Hepatocyte (in vitro differentiated cells): Measurements from ENCODE around the gene GALNT5. TPM values are rescaled to one million over a fixed set of nuclear protein-coding genes. Genes with fewer than 3 reads are reported as not detected.

ENCODE experiments used
- DNase-seq: peaks from one replicate; pipeline ENCODE4 v3.0.0-alpha.2; 2016; ENCODE audit warnings: low spot score
- H2AFZ ChIP-seq: fragments of 200-600 bp; sonication (generic); 2 replicates; pipeline ENCODE4 v1.6.0; 2016; ENCODE audit warnings: antibody characterized with exemption, mild to moderate bottlenecking
- H3K27ac ChIP-seq: fragments of 200-600 bp; sonication (generic); 2 replicates; pipeline ENCODE4 v1.5.1; 2016; ENCODE audit warnings: mild to moderate bottlenecking
- H3K27me3 ChIP-seq: fragments of 200-600 bp; sonication (generic); 2 replicates; pipeline ENCODE4 v1.6.1; 2016
- H3K36me3 ChIP-seq: fragments of 200-600 bp; sonication (generic); replicated peaks from 2 replicates; pipeline ENCODE4 v1.5.1; 2016; ENCODE audit warnings: low read depth; ENCODE audit not compliant: insufficient read depth
- H3K4me1 ChIP-seq: fragments of 200-600 bp; sonication (generic); 2 replicates; pipeline ENCODE4 v1.5.1; 2016; ENCODE audit warnings: mild to moderate bottlenecking, moderate library complexity; ENCODE audit not compliant: insufficient read depth
- H3K4me2 ChIP-seq: fragments of 200-600 bp; sonication (generic); 2 replicates; pipeline ENCODE4 v1.6.0; 2016
- H3K4me3 ChIP-seq: fragments of 200-600 bp; sonication (generic); 2 replicates; pipeline ENCODE4 v1.5.1; 2016; ENCODE audit warnings: mild to moderate bottlenecking
- H3K79me2 ChIP-seq: fragments of 200-600 bp; sonication (generic); 2 replicates; pipeline ENCODE4 v1.6.0; 2017; ENCODE audit warnings: mild to moderate bottlenecking
- H3K9me2 ChIP-seq: fragments of 200-600 bp; sonication (generic); replicated peaks from 2 replicates; pipeline ENCODE4 v1.6.0; 2017; ENCODE audit warnings: mild to moderate bottlenecking; ENCODE audit not compliant: insufficient read depth
- H3K9me3 ChIP-seq: fragments of 200-600 bp; sonication (generic); 2 replicates; pipeline ENCODE4 v1.5.1; 2016; ENCODE audit warnings: low read depth, mild to moderate bottlenecking
- H4K20me1 ChIP-seq: fragments of 200-600 bp; sonication (generic); 2 replicates; pipeline ENCODE4 v1.6.0; 2016; ENCODE audit warnings: mild to moderate bottlenecking; ENCODE audit not compliant: insufficient read depth, poor library complexity, severe bottlenecking
- CTCF ChIP-seq: fragments of 200-600 bp; sonication (generic); IDR thresholded peaks from 2 replicates; pipeline ENCODE4 v1.5.1; 2016; ENCODE audit warnings: antibody characterized with exemption, mild to moderate bottlenecking; ENCODE audit not compliant: poor library complexity
- EZH2 ChIP-seq: fragments of 200-600 bp; sonication (generic); IDR thresholded peaks from 2 replicates; pipeline ENCODE4 v1.6.1; 2016; ENCODE audit warnings: antibody characterized with exemption, mild to moderate bottlenecking, borderline replicate concordance
- EZH2phosphoT487 ChIP-seq: fragments of 200-600 bp; sonication (generic); IDR thresholded peaks from one replicate; pipeline ENCODE4 v1.6.1; 2018; ENCODE audit warnings: antibody characterized with exemption, mild to moderate bottlenecking, low read depth, moderate library complexity; ENCODE audit not compliant: unreplicated experiment, severe bottlenecking
- WGBS: methylation state at CpG from one replicate; pipeline ENCODE4 v1.1.6; 2016; ENCODE audit warnings: low lambda C conversion rate; ENCODE audit errors: missing lambda C conversion rate; 5-methylcytosine and 5-hydroxymethylcytosine counted together
- polyA plus RNA-seq: library from polyadenylated mRNA; unstranded; fragments of >200 nt; fragmentation: Nextera tagmentation; extraction: Ambion mirVana; gene quantifications from 2 replicates; pipeline ENCODE4 v1.2.1, GENCODE V29; 2016
- total RNA-seq: library from RNA; depleted of rRNA; stranded (reverse); fragments of >200 nt; gene quantifications from 2 replicates; pipeline ENCODE4 v1.2.3, GENCODE V29; 2014

The GALNT5 gene
- total and polyA plus RNA-seq, 2 experiments from 2014 or later = 6.0 to 16.3 TPM

DNA sequence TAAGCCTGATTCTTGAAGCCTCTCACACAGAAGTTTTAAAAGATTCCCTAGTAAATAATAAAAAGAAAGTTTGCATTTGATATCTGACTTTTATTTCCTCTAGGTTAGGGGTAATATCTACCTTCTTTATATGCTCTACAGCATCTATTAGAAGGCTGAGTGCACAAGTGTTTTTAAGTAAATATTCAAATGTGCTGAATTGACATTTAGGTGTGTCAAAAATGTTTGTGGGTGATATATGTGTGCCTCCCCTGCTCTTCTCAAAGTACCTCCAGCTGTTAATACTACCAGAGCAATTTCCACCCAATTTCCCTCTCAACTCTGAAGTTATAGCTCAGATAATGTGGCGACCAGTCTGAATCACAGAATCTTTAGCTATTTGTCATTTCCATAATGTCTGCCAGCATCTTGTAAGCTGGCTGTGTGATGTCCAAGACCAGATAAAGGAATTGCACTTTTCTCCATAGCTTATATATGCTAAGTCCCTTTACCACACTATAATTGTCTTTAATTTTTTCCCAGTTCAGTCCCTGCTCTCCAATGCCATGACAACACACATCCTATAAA is 92.5 kb downstream of the GALNT5 start:
- no peaks in the 10 kb centered on the region for H3K9me3 ChIP-seq
- H3K4me3 ChIP-seq = no peak overlapping the region
- H3K4me2 ChIP-seq = no peak overlapping the region
- H3K36me3 ChIP-seq = no peaks in the 10 kb centered on the region
- no peaks in the 10 kb centered on the region for H4K20me1 ChIP-seq
- TF ChIP-seq EZH2phosphoT487 (no peak), CTCF (no peak), EZH2 (no peak)
- H3K27ac ChIP-seq = no peak overlapping the region
- WGBS = 76% methylated on average over 1 of the region's 1 CpG
- H3K79me2 ChIP-seq = no peaks in the 10 kb centered on the region
- H2AFZ ChIP-seq = no peak overlapping the region
- H3K9me2 ChIP-seq = no peaks in the 10 kb centered on the region
- no peaks in the 10 kb centered on the region for H3K4me1 ChIP-seq
- DNase-seq = no peak
- no peaks in the 10 kb centered on the region for H3K27me3 ChIP-seq

DNA sequence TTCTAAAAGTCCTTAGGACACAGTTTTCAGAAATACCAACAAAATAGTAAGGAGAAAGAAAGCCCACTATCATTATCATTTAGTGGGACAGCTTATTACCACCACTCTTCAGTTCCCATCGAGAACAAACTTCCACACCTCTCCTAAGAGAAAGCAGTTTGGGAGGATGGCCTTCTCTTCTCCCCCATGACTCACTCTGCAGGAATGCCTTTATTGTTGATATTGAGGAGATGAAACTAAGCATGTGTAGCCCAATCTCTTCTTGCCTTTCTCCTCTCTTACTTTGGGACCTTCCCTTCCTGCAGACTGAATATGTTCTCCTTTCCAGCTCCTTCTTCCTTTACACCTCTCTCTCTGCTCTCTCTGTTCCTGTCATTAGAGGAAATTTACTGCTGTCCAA is 98.1 kb downstream of the GALNT5 start:
- Histone ChIP-seq H3K9me2 (no peaks in the 10 kb centered on the region), H3K4me3 (no peak overlapping the region), H3K4me2 (no peak overlapping the region), H3K27me3 (no peaks in the 10 kb centered on the region), H2AFZ (no peak overlapping the region), H3K27ac (no peak overlapping the region), H3K9me3 (no peaks in the 10 kb centered on the region), H3K4me1 (no peaks in the 10 kb centered on the region), H3K36me3 (no peaks in the 10 kb centered on the region), H3K79me2 (no peaks in the 10 kb centered on the region), H4K20me1 (no peaks in the 10 kb centered on the region)
- no peak for TF ChIP-seq EZH2
- TF ChIP-seq CTCF = no peak
- no peak for TF ChIP-seq EZH2phosphoT487
- DNase-seq = no peak
- WGBS = 50% methylated on average over 1 of the region's 1 CpG

DNA sequence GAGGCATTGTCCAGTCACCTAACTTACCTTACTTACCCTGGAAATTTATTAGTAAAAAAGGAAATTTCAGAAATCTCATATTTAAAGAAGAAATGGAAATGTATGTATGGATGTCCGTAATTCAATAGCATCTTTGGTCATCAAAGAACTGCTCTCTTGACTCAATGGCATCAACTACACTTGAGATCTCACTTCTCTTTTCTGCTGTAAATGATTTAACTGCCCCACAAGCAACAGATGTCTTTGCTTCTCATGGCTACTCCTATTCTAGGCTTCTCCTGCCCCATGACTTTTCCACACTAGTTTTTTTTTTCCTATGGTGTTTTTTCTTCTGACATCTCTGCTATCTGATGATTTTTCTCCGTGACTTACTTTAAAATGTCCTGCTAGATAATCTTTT is 102.1 kb downstream of the GALNT5 start:
- no peaks in the 10 kb centered on the region for H3K4me1 ChIP-seq
- H3K27ac ChIP-seq = no peak overlapping the region
- WGBS = 90% methylated on average over 2 of the region's 2 CpGs
- H3K79me2 ChIP-seq = no peaks in the 10 kb centered on the region
- no peaks in the 10 kb centered on the region for H3K9me2 ChIP-seq
- no peak overlapping the region for H3K4me2 ChIP-seq
- TF ChIP-seq EZH2 = no peak
- no peak for TF ChIP-seq EZH2phosphoT487
- no peak for TF ChIP-seq CTCF
- no peak for DNase-seq
- no peak overlapping the region for H3K4me3 ChIP-seq
- H3K9me3 ChIP-seq = no peaks in the 10 kb centered on the region
- no peak overlapping the region for H2AFZ ChIP-seq
- H4K20me1 ChIP-seq = no peaks in the 10 kb centered on the region
- no peaks in the 10 kb centered on the region for H3K27me3 ChIP-seq
- no peaks in the 10 kb centered on the region for H3K36me3 ChIP-seq

DNA sequence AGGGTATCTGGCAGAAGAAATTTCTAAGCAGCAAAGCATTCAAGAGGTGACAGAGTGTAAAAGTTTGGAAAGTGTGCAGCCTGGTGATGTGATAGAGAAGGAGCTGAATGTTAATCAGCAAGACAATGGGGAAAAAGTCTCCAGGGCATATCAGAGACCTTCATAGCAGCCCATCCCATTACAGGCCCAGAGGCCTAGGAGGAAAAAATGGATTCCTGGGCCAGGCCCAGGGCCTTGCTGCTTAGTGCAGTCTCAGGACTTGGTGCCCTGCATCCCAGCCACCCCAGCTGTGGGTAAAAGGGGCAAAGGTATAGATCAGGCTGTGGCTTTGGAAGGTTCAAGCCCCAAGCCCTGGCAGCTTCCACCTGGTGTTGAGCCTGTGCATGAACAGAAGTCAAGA is 104.0 kb downstream of the GALNT5 start:
- no peaks in the 10 kb centered on the region for H4K20me1 ChIP-seq
- no peaks in the 10 kb centered on the region for H3K9me3 ChIP-seq
- H3K27me3 ChIP-seq = no peaks in the 10 kb centered on the region
- no peak overlapping the region for H3K4me2 ChIP-seq
- H3K79me2 ChIP-seq = no peaks in the 10 kb centered on the region
- H3K36me3 ChIP-seq = no peaks in the 10 kb centered on the region
- no peak for DNase-seq
- no peak overlapping the region for H3K4me3 ChIP-seq
- TF ChIP-seq CTCF (no peak), EZH2phosphoT487 (no peak), EZH2 (no peak)
- no peak overlapping the region for H3K27ac ChIP-seq
- no peaks in the 10 kb centered on the region for H3K9me2 ChIP-seq
- H3K4me1 ChIP-seq = peaks cover 4% of the 10 kb centered on the region
- no peak overlapping the region for H2AFZ ChIP-seq
